Activated effector memory CD4-positive, alpha-beta T cell treated with anti-CD3 and anti-CD28 coated beads, Interleukin-2, amount 50 U/mL, for 16 hours (primary cell): ENCODE measurements around the gene MARK1.

Source experiments
- DNase-seq: peaks from one replicate; pipeline ENCODE4 v3.0.0-alpha.2; 2020

MARK1 gene

DNA sequence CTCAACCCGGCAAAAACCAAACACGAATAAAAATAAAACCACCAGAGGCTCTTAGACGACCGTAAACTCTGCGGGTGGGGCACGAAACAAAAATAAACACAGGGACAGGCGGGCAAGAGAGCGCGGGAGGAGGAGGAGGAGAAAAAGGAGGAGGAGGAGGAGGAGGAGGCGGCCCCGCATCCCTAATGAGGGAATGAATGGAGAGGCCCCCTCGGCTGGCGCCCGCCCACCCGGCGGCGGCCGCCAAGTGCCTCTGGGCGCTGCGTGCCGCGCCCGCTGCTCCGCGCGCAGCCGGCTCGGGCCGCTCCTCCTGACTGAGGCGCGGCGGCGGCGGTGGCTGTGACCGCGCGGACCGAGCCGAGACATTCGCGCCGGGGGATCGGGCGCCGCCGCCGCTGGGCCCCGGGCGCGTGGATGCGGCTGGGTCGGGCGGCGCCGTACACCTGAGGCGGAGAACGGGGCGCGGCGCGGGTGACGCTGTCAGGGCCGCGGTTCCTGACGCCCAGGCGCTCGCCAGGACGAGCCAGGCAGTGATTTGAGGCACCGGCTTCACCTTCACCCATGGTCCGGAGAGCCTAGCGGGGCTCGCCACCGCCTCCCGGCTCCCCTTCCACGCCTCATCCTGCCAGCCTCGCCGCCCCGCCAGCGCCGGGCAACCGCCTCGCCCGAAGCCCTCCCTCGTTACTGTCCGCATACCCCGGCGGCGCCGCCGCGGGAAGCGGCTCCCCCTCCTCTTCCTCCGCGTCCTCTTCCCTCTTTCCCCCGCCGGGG is at the start of gene MARK1:
Gene MARK1 (plus strand): TSS at position 229 of the 771 bp plus-strand sequence. CDS start 687 bp downstream, outside the sequence.
- DNase-seq, result no peak

DNA sequence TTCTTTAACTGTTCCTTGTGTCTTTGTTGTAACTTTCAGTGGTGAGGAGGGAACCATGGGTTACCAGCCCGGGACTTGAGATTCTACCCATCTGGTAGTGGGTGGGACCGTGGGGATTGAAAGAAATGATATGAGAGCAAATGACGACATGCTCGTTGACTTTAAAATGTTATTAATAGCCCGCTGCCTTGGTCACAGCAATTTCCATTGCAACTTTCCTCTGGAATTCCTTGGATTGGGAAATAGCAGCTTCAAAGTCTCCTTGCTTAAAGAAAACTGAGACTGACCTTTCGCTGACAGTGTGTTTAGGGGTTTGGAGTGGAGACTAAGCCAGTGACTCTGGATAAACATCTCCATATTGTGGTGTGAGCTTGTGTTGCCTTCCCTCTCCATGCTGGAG is 44.2 kb upstream of the MARK1 start:
- no peak for DNase-seq

DNA sequence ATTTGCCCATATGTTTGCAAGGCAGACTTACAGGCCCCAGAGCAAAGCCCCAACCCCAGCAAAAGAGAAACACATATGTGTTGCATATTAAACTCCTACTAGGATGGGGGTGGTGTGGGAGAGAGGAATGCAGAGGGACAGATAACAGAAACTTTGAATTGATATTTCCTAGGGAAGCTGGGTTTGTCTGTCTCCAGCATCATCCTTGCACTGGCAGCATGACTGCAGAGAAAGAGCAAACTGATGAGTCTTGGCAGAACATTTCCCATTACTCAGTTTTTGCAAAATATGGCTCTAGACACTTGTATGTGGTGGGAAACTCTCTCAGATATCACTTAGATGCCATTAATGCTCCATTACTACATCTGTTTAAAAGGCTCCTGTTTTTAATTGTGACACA is 43.8 kb upstream of the MARK1 start:
- no peak for DNase-seq

DNA sequence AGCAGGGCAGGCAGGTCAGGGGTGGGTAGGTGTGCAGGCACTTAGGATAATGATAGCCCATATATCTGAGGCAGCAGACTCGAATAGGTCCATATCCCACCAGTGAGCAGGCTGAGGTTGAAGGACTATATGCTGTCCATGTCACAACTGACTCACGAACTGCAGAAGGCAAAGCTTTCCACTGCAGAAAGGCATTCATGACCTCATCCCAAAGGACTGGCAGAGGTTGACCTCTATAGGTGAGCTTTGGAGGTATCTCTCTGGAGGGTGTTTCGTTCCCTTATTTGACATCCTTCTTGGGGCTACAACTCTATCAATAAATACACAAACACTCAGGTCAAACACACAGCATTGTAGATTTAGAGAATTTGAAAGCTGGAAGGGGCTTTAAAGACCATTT is 42.8 kb upstream of the MARK1 start:
- DNase-seq, result no peak

DNA sequence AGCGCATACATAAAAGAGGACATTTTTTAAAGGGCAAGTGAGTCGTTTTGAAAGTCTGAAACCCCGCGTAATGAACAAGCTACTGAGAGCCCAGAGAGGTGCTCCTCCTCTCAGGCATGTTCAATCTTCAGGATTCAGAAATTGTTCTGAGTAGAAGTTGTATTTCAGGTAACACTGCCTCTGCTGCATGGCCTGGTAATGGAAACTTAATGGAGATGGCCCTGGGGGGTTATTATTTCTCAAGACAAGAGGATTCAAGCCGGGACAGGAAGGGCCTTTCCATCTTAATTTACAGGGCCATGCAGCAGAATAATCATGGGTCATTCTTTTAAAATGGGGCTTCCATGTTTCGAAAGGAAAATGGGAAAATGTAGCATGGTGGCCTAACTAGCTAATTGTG is 42.1 kb upstream of the MARK1 start:
- no peak for DNase-seq

DNA sequence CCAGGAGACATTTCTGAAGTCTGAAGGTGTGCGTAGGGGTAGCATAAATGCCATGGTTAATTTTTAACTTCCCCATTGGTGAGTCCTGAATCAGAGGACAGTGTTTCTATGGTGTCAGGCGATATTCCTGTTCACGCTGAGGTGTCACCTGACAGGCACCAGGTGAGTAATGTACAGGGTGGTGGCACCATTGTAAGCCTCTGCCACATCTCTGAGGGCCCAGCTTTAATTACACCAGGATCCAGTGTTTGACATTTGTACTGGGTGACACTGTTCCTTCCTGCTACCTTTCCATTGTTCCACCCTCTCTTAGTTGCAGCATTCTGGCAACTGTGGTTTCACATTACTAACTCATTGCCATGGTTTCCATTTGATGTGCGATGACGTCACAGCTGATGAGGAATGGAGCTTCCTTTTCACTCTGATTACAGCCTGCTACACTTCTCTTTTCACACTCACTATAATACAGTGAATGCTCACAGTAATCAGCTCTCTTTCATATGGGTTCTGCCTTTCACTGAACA is 40.6 kb upstream of the MARK1 start:
- no peak for DNase-seq

DNA sequence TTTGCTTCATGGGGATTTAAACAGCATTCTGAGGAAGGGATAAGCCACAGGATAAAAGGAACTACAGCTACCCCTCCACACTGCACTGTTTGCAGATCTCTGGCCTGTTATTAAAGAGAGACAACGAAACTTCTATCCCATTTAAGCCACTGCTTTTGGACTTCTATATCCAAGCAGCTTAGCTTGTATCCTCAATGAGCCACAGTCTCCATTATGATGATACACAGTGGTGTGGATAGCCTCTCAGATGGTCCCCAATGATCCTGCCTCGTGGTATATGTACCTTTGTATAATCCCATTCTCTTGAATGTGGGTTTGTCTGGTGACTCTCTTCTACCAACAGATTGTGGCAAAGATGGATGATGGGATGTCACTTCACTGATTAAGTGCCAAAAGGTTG is 36.0 kb upstream of the MARK1 start:
- no peak for DNase-seq

DNA sequence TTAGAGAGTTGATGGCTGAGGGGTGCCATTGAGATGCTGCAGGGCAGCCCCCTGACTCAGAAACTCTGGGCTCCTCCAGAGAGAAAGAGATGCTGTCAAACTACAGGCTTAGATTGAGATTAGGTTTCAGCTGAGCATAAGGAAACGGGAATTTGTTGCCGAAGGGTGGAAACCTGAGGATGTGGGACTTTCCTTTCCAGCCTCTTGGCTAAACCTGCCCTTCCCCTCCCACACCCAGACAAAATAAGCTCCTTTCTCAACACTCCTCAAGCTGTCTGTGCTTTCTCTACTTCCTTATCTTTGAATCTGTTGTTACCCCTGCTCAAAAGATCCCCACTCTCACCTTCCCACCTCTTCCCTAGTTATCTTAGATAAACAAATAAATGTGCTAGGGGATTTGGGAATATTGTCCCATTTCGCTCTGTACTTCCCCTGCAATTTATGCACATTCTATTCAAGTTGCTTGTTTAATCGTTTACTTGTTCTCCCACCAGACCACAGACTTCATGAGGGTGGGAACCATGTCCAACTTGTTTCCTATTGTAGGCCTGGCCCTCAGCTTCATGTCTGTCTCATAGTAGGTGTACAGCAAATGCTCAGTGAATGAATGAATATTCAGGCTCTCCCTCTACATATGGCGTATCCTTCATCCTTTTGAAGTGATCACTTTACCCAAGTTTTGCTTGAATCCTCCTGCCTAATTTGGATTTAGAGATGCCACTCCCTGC is 30.6 kb upstream of the MARK1 start:
- no peak for DNase-seq

DNA sequence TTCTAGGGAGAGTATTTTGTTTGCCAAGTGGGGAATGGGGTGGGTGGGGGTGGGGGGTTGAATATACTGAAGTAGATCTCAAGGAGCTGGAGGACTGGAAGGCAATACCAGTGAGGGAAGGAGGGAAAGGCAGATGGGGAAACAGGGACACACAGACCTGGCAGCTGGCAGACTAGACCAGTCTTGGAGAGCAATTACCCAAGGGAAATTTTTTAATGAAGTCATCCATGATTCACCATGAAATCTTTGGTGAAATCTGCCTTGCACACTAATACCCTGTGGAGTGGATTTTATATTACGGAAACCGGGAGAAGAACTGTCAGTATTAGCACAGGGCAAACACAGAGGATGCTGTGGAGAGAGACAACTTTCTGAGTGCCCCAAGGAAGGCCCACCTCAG is 29.7 kb upstream of the MARK1 start:
- DNase-seq, result no peak

DNA sequence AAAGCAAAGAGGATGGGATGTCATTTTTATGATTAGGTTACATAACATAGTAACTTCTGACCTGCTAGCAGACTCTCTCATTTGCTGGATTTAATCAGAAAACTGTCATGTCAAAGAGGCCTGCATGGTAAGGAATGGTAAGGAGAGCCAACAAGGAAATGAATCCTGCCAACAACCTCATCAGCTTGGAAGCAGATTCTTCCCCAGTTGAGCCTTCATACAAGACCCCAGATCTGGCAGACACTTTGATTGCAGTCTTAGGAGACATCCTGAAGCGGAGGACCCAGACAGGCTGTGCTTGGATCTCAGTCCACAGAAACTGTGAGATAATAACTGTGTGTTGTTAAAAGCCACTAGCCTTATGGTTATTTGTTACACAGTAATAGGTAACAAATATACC is 27.6 kb upstream of the MARK1 start:
- DNase-seq, result no peak

DNA sequence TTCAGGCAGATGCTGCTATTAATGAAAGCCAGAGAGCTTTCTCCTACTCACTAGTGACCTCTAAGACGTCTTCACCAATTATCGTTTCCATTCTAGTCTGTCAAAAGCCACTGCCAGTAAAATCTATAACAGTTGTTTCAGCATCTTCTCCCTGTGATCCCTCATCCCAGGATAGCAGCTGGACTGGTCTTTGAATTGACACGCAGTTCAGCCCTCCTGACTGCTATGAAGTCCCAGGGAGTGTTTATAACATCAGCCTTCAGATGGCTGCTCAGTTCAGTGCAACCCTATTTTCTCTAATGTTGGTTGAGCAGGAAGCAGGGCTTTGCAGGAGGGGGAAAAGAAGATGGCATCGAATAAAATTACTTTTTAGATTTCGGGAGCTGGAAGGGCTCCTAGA is 23.6 kb upstream of the MARK1 start:
- DNase-seq, result no peak

DNA sequence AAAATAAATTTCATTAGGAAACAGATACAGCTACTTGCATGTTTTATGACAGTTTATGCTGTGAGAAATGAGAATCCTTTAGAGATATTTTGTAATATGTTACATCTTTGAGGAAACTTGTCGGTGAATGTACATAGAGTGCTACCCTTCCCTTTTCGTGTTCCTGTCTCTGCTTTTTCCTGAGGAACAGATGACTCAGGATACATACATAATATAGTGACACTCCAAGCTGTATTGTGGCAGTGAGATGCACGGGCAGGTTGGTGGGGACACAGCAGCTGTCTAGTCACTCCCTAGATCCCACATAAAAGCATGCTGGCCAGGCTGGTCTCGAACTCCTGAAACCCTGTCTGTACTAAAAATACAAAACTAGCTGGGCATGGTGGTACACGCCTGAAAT is 20.9 kb upstream of the MARK1 start:
- no peak for DNase-seq

DNA sequence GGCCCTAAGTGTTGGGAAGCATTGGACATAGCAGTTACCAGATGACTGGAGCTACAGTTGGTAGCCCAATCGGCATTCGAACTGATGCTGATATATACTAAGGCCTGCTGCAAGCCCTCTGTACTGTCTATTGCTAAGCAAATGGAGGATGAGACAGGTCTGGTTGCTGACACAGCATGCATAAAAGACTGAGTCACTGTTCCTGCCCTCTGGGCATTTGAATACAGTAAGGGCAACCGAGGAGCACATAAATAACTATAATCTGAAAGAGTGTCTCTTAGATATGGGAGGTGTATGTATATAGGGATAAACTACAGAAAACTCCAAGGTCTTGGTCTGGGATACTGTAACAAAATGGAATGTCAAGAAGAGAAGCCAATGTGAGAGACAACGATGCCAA is 16.8 kb upstream of the MARK1 start:
- DNase-seq, result no peak

DNA sequence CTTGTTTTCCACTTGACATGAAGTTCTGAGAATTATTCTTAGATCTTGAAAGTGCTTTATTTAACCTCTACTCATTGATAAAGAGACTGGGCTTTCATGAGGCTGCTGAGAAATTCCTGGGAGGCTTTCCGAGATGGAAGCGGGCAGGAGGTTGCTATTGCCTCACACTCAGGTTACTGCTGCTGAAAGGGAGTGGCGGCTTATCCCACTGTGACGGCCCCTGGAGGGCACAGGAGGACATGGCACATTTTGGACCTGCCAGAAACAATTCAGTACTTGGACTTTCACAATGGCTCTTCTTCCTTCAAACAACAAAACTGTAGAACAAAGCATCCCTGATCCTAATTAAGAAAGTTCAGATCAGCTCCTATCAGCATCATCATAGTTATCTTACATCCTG is 16.2 kb upstream of the MARK1 start:
- no peak for DNase-seq

DNA sequence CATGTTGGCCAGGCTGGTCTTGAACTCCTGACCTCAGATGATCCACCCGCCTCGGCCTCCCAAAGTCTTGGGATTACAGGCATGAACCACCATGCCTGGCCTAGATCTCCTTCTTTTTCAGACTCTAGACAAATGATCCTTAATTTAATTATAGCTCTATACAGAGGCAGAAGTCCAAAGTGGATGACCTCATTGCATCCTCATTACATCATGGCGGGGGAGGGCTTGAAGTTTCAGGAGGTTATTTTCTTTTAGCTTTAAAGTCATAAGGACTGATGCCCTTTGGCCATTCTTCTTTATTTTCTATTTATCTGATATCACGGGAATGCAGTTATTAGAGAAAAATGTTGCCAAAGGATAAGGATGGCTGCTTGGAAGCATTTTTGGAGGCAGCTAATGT is 14.1 kb upstream of the MARK1 start:
- no peak for DNase-seq

DNA sequence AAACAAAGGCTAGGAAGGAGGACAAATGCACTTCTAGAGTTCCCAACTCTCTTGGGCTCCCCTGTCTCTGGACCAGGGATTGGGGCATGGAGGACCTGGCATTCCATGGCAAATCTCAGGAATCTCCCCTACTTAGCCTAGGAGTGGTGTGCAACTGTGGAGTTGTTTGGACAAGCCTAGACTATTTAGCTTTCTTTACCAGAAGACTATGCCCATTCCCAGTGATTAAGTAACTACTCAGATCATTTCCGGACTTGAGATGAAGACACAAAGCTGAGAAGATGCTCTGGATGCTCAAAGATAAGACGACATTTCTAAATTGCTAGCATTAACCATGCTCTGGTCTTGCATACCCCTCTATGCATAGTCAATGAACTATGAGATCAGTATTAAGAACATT is 13.7 kb upstream of the MARK1 start:
- DNase-seq, result no peak

DNA sequence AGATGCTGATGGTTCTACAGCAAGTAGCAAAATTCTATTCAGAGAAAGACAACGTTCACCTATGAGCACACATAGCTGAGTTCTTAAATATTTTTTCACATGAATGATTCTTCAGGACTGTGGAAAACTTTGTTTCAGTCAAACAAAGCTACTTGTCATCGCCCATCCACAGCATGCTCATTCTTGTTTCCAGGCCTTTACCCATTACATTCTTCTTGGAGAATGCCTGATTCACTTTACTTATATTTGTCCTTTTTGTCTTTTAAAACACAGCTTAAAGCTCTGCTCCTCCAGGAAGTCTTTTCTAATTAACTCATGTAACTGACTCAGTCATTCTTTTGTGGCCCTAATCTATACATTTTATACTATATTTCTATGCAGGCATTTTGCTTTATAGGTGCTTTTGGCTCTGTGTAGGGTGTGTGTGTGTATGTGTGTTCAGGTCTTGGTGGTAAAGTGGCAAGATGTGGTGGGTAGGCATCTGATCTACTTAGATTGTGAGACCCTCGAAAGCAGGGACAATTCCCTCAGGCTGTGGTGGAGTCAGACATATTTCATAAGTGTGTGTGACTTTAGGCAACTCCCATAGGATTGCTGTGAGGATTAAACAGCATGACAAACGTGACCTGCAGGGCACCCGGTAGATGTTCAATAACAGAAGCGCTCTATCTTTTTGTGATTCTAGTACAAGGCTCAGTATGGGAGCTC is 11.8 kb upstream of the MARK1 start:
- no peak for DNase-seq

DNA sequence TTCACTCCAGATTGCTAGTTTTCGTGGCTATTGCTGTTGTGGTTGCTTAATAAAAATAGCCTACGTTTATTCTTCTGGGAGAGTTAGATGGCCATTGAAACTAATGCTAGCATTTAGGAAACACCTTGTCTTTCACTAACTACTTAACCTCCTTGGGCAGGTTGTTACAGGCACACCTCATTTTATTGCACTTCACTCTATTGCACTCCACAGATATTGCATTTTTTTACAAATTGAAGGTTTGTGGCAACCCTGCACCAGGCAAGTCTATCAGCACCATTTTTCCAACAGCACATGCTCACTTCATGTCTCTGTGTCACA is 11.3 kb upstream of the MARK1 start:
- DNase-seq, result no peak

DNA sequence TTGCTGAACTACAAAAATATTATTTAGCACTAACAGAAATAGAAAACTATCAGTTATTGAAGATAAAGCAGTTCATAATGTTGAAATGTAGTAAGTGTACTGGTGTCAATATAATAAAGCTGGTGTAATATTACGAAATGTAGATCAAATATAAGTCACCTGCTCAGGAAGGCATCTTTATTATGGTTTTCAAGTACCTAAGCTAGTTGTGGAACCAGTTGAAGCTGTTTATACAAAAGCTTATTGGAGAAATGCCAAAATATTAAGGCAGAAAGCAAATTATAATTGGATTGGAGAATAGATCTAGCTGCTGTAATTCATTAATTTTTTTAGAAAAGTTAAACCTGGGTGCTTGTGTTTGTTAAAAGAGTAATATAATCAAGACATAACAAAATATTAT is 6.2 kb upstream of the MARK1 start:
- DNase-seq, result no peak

DNA sequence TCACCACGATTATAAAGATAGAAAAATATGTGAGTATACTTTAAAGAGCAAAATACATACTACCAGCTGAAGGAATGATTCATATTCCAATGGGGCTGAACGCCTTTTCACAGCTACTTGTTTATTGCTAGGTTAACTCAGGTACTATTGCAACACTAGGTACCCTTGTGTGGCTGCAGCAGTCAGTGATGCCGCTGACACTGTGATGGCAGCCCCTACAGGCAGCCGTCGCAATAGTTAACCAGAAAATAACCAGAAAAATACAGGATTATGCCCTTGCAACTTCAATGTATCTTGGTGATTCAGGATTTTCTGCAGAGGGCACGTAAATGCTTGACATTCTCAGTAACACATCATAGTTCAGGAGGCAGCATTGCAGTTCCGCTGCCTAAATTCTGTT is 1.6 kb upstream of the MARK1 start:
- DNase-seq, result no peak

DNA sequence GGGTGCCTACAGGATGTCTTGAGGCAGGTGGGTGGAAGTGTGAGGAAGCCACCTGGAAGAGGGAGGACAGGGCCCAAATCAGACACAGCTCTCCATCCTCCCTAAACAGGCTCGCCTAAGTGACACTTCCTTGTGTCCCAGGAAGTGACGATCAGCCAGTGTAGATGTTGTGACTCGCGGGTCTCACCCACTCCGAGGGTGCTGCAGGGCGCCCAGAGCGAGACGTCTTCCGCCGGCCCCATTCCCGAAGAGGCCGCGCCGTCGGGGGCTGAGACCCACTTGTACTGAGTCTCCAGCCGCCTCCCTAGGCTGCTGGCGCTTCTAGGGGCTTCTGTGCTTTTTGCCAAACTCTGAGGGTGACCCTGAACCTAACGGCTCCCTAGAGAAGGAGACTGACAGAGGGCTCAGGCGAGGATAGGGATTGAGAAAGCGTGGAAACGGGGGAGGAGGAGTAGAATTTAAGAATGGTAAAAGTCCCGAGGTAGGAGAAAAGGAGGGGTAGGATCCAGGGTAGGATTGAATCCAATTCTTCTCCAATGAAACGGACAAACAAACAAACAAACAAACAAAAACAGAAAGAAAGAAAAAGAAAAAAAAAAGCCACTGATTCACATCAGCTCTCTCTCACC is 543 bp upstream of the MARK1 start:
- DNase-seq, result no peak

DNA sequence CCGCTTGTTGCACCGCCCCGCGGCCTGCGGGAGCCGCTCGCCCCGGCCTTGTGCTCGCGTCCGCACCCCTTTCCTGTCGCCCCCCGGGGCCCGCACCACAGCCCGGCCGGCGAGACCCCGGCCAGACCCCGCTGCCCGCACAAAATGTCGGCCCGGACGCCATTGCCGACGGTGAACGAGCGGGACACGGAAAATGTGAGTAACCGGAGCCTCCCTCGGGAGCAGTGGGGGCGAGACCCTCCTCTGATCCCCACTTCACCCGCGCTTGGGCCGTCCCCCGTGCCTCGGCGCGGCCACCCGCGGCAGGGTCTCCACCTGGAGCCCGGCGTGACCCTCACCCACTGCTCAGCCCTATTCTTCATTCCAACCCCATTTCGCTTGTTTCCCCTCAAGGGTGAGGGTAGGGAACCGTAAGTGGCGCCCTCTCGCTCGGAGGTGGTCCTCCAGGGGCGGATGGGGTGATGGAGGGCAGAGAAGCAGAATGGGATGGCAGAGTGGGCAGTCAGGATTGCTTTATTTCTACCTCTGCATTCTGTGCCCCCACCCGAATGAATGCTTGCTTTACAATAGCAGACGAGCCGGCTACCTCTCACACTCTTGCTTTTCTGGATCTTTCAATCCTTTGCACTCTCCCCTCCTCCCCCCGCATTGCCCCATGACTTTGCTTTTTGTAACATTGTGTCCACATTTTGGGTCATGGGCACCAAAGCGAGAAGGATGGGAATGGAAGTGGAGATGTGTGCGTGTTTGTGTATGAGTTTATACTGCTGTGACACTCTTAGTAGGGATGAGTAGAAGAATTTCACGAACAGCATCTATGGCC is 954 bp downstream of the MARK1 start:
- DNase-seq, result no peak
